AG04450 (cell line): ENCODE measurements around the gene ISG20L2. TPM values are rescaled to one million over a fixed set of nuclear protein-coding genes. Genes with fewer than 3 reads are reported as not detected.

ENCODE experiments used
- CTCF ChIA-PET: fragments of 300-600, 350-600 bp; formaldehyde crosslinking; extraction: SDS; loops from one replicate; lab custom pipeline; 2022; ENCODE audit warnings: antibody characterized with exemption, inconsistent platforms; lab: Charles Lee
- POLR2A ChIA-PET: fragments of 350-600 bp; formaldehyde crosslinking; extraction: SDS; loops from one replicate; lab custom pipeline; 2021; ENCODE audit warnings: antibody characterized with exemption, inconsistent platforms; lab: Yijun Ruan, JAX
- DNase-seq: peaks from one replicate; pipeline ENCODE4 v3.0.0-alpha.2; 2011; ENCODE audit warnings: low read depth, low spot score
- H3K27ac ChIP-seq: one replicate; pipeline ENCODE4 v1.5.1; 2012; ENCODE audit warnings: low read depth, low read length, control low read depth
- H3K27me3 ChIP-seq: one replicate; pipeline ENCODE4 v1.6.0; 2012; ENCODE audit warnings: low read length; ENCODE audit not compliant: control insufficient read depth, insufficient read depth
- H3K4me3 ChIP-seq: 2 replicates; pipeline ENCODE4 v1.5.1; 2011; ENCODE audit warnings: mild to moderate bottlenecking, low read depth, low read length, control low read depth
- H3K9me3 ChIP-seq: 2 replicates; pipeline ENCODE4 v1.5.1; 2012; ENCODE audit warnings: low read length; ENCODE audit not compliant: control insufficient read depth, insufficient read depth
- CTCF ChIP-seq: IDR thresholded peaks from 2 replicates; pipeline ENCODE4 v1.5.1; 2011; ENCODE audit warnings: low read depth, low read length, control low read depth, inconsistent platforms
- polyA plus RNA-seq: library from polyadenylated mRNA; depleted of rRNA; stranded (reverse); fragments of >200 nt; gene quantifications from 2 replicates; pipeline ENCODE4 v1.2.3, GENCODE V29; 2011

Gene ISG20L2
- polyA plus RNA-seq, 1 experiment: 25.6 TPM

- no peak overlapping the region for H3K27ac ChIP-seq
- H3K4me3 ChIP-seq: no peak overlapping the region
- no peak for DNase-seq
- H3K27me3 ChIP-seq: no peaks in the 10 kb centered on the region
- H3K9me3 ChIP-seq: no peaks in the 10 kb centered on the region; the same call in 1 of the 2 replicates
- ChIA-PET POLR2A (interaction anchor here (1.8 to 3.1 kb wide), 2 partner anchors 10 to 25 kb away, joined by 17 to 26 read pairs; partner anchors contain the start of genes HDGF and PRCC), CTCF (interaction anchor here (1.0 to 1.6 kb wide), 4 partner anchors 16 to 150 kb away, joined by 3 to 4 read pairs (median 4); no protein-coding TSS in a partner anchor)
- TF ChIP-seq CTCF: no peak
Observed at GRCh38 chr1:156742017-156742416, 13.5 kb upstream of the ISG20L2 start.

DNA sequence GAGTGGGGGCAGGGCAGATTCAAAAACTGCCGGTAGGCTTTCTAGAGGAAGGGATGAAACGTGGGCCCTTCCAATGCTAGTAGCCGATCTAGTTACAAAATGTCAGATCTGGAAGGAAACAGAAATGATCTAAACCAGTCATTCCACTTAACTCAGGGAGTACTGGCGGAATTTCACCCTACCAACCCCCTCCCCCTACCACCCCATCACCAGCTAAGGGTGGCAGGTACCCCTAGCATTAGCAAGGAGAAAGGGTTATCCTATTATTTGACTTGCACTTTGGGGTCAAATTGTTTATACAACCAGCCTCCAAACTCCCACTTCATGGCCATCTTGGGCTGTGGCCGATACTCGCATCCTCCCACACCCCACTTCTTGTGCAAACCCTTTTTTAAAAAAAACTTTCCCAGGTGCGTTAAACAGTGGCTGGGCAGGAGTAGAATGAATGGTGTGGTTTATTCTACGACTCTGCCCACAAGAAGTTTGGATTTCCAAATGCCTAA is 13.0 kb upstream of the ISG20L2 start:
- Histone ChIP-seq H3K27ac (peak overlapping the region; percentile 75), H3K9me3 (no peaks in the 10 kb centered on the region; the same call in 1 of the 2 replicates), H3K4me3 (peak overlapping the region; percentile 27; the same call in 1 of the 2 replicates), H3K27me3 (no peaks in the 10 kb centered on the region)
- ChIA-PET POLR2A (interaction anchor here (0.6 to 3.1 kb wide), 7 partner anchors 11 to 38 kb away, joined by 3 to 26 read pairs (median 7); partner anchors contain the start of genes HDGF, ISG20L2, METTL25B and PRCC), CTCF (interaction anchor here (0.8 to 1.6 kb wide), 6 partner anchors 15 to 186 kb away, joined by 3 to 13 read pairs (median 4); no protein-coding TSS in a partner anchor)
- TF ChIP-seq CTCF: no peak
- DNase-seq: no peak

DNA sequence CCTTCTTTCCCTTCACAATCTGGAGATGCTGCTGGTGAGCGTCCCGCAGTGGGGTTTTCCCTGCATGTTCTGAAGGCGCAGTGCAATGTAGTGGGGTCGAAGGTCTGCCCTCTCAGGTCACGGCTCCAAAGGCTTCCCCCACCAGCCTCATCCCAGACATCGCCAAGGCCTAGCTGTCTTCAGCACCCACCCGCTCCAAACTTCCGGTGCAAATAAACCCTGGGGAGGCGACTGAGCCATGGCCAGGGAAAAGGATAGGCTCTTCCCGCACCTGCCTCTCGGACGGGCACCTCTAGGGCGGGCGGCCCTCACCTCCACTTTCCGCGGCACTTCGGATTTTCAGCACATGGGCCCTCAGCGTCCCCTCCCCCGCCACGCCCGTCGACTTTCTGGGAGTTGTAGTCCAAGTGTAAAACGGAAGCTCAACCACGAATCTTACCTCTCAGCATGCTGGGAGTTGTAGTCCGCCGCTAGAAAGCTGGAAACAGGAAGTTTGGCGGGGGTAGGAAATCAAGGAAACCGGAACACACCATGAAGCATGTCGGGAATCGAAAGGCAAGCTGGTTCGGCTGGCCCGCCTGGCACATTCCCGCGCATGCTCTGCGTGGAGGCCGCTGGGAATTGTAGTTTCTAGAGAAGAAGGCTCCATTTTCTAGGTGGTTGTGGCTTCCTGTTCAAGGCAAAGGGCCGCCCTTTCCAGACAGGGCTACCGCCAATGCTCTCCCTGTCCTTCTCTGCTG is 12.3 kb upstream of the ISG20L2 start, which contains the start of gene MRPL24:
MRPL24 (minus strand) TSS at position 348 of the 740 bp plus-strand sequence. CDS start 2,384 bp downstream, outside the sequence.
- CTCF ChIA-PET: interaction anchor here (0.8 to 1.6 kb wide), 6 partner anchors 15 to 187 kb away, joined by 3 to 13 read pairs (median 4); no protein-coding TSS in a partner anchor
- H3K27ac ChIP-seq: peak within 1 kb of the TSS; percentile 75
- H3K9me3 ChIP-seq: no peaks in the 10 kb centered on the region; the same call in 1 of the 2 replicates
- DNase-seq: peak; percentile 98
- TF ChIP-seq CTCF: no peak
- POLR2A ChIA-PET: interaction anchor here (0.6 to 3.1 kb wide), 7 partner anchors 10 to 38 kb away, joined by 3 to 26 read pairs (median 7); partner anchors contain the start of genes HDGF, ISG20L2, METTL25B and PRCC
- no peaks in the 10 kb centered on the region for H3K27me3 ChIP-seq
- H3K4me3 ChIP-seq: peak within 1 kb of the TSS; percentile 94

DNA sequence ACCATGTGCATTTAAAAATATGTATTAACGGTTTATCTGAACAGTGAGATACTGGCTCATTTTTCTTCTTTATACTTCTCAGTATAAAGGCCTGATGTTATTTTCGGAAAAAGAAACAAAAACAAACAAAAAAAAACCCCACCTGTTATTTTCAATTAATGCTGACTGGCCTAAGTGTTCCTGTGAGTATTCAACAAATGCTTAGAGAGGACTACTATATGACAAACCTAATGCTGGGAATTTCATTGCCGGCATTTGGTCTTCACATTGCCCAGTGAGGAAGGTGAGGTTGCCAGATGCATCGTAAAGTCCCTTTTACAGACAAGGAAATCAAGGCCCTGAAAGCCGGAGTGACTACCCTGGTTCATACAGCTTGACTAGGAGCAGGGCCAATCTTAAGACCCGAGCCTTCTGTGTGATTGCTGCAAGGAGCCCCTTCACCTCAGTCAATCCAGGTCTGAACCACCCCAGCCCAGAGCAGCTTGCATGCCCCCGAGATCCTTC is 11.7 kb upstream of the ISG20L2 start:
- no peaks in the 10 kb centered on the region; the same call in 1 of the 2 replicates for H3K9me3 ChIP-seq
- ChIA-PET CTCF (interaction anchor here (1.2 to 1.9 kb wide), 4 partner anchors 14 to 58 kb away, joined by 3 to 13 read pairs (median 7); no protein-coding TSS in a partner anchor), POLR2A (interaction anchor here (0.9 to 3.1 kb wide), 5 partner anchors 10 to 31 kb away, joined by 3 to 26 read pairs (median 17); partner anchors contain the start of genes HDGF, ISG20L2, METTL25B and PRCC)
- H3K27ac ChIP-seq: no peak overlapping the region
- no peak for TF ChIP-seq CTCF
- DNase-seq: no peak
- no peaks in the 10 kb centered on the region for H3K27me3 ChIP-seq
- H3K4me3 ChIP-seq: peak overlapping the region; percentile 94
